Tibial nerve (tissue), 4 donors: ENCODE results near the gene NEU4. TPM values are rescaled to one million over a fixed set of nuclear protein-coding genes. Genes with fewer than 3 reads are reported as not detected.

Experiments used
- DNase-seq, 2 donors: peaks; one replicate each; pipeline ENCODE4 v3.0.0-alpha.2; 2019; ENCODE audit warnings: low spot score in 2 of 2
- H3K27ac ChIP-seq, 4 donors: fragments of 200-600 bp; sonication (generic) in 3 of 4; one replicate each; pipeline ENCODE4 v1.5.1; 2017 to 2019; ENCODE audit warnings: mild to moderate bottlenecking in 1 of 4
- H3K27me3 ChIP-seq, 2 donors: fragments of 200-600 bp; sonication (generic) in 1 of 2; one replicate each; pipeline versions ENCODE4 v1.5.1 to v1.6.0; 2017 to 2019
- H3K36me3 ChIP-seq, 3 donors: fragments of 200-600 bp; sonication (generic); one replicate each; pipeline ENCODE4 v1.5.1; 2018 to 2019
- H3K4me1 ChIP-seq, 4 donors: fragments of 200-600 bp; sonication (generic) in 3 of 4; one replicate each; pipeline ENCODE4 v1.5.1; 2017 to 2019
- H3K4me3 ChIP-seq, 4 donors: fragments of 200-600 bp; sonication (generic) in 3 of 4; one replicate each; pipeline ENCODE4 v1.5.1; 2017 to 2019; ENCODE audit warnings: mild to moderate bottlenecking in 1 of 4, moderate library complexity in 1 of 4
- H3K9me3 ChIP-seq, 4 donors: fragments of 200-600 bp; sonication (generic) in 3 of 4; one replicate each; pipeline ENCODE4 v1.5.1; 2017 to 2019
- CTCF ChIP-seq, 5 experiments: fragments of 200-600 bp in 3 of 5; fragments of 450-650 bp in 2 of 5; sonication (generic) in 3 of 5; IDR thresholded peaks; one replicate each; pipeline ENCODE4 v1.5.1; 2016 to 2019; ENCODE audit warnings: antibody characterized with exemption in 5 of 5, mild to moderate bottlenecking in 3 of 5, moderate library complexity in 2 of 5
- EP300 ChIP-seq, 2 donors: sonication (generic); formaldehyde crosslinking; IDR thresholded peaks; one replicate each; pipeline ENCODE4 v1.6.1; 2017; ENCODE audit warnings: antibody characterized with exemption in 2 of 2, mild to moderate bottlenecking in 1 of 2
- POLR2A ChIP-seq, 2 donors: fragments of 450-650 bp; IDR thresholded peaks; one replicate each; pipeline ENCODE4 v1.6.1; 2017; ENCODE audit warnings: antibody characterized with exemption in 2 of 2, mild to moderate bottlenecking in 2 of 2, moderate library complexity in 2 of 2
- WGBS, 2 donors: methylation state at CpG; one replicate each; pipeline ENCODE4 v1.1.5; 2018; 5-methylcytosine and 5-hydroxymethylcytosine counted together
- total RNA-seq, 4 donors: library from RNA; depleted of rRNA; stranded (reverse); fragments of >200 nt; gene quantifications; one replicate each; pipeline ENCODE4 v1.1.0, GENCODE V29; 2016

Gene NEU4
- total RNA-seq, 4 donors from 2014 or later, result 1.1 to 1.6 TPM; not detected in 2

GRCh38 chr2:241846406-241846805 is 37.4 kb downstream of the NEU4 start:
- DNase-seq, result no peak

GRCh38 chr2:241848761-241849615 is 40.0 kb downstream of the NEU4 start:
- H3K27ac ChIP-seq, result no peak overlapping the region
- H3K4me3 ChIP-seq, result no peak overlapping the region
- TF ChIP-seq POLR2A (IDR thresholded peaks at IDR 0.05) (no peak), CTCF (IDR thresholded peaks at IDR 0.05) (no peak), EP300 (IDR thresholded peaks at IDR 0.05) (no peak)
- peak in 1 of 2 donors; percentile 12 for DNase-seq
- H3K27me3 ChIP-seq, result peaks cover 0 to 3% of the 10 kb centered on the region in 2 donors
- H3K9me3 ChIP-seq, result no peaks in the 10 kb centered on the region
- peaks cover 0 to 23% (median 9%) of the 10 kb centered on the region in 4 donors for H3K4me1 ChIP-seq
- 85 to 91% methylated on average over 28 to 36 of the region's 39 CpGs for WGBS, 2 donors
- H3K36me3 ChIP-seq, result no peaks in the 10 kb centered on the region

More at GRCh38 chr2:241846406-241846805, 37.4 kb downstream of the NEU4 start:
- H3K27me3 ChIP-seq, result peaks cover 0 to 3% of the 10 kb centered on the region in 2 donors
- H3K4me3 ChIP-seq, result no peak overlapping the region
- H3K36me3 ChIP-seq, result no peaks in the 10 kb centered on the region
- 74 to 77% methylated on average over 22 of the region's 22 CpGs for WGBS, 2 donors
- H3K4me1 ChIP-seq, result peaks cover 0 to 33% (median 16%) of the 10 kb centered on the region in 4 donors
- H3K27ac ChIP-seq, result no peak overlapping the region
- TF ChIP-seq EP300 (IDR thresholded peaks at IDR 0.05) (no peak), CTCF (IDR thresholded peaks at IDR 0.05) (no peak), POLR2A (IDR thresholded peaks at IDR 0.05) (no peak)
- H3K9me3 ChIP-seq, result no peaks in the 10 kb centered on the region

- H3K4me1 ChIP-seq, result peaks cover 0 to 20% (median 3%) of the 10 kb centered on the region in 4 donors
- H3K27me3 ChIP-seq, result peaks cover 0 to 3% of the 10 kb centered on the region in 2 donors
- H3K9me3 ChIP-seq, result no peaks in the 10 kb centered on the region
- 87 to 92% methylated on average over 11 to 16 of the region's 16 CpGs for WGBS, 2 donors
- no peaks in the 10 kb centered on the region for H3K36me3 ChIP-seq
- DNase-seq, result no peak
- no peak overlapping the region for H3K27ac ChIP-seq
- no peak overlapping the region for H3K4me3 ChIP-seq
- TF ChIP-seq EP300 (IDR thresholded peaks at IDR 0.05) (no peak), POLR2A (IDR thresholded peaks at IDR 0.05) (no peak), CTCF (IDR thresholded peaks at IDR 0.05) (no peak)
Observed at GRCh38 chr2:241849616-241850543, 40.9 kb downstream of the NEU4 start.

GRCh38 chr2:241850544-241851324 is 41.7 kb downstream of the NEU4 start:
- Histone ChIP-seq H3K27me3 (no peaks in the 10 kb centered on the region), H3K36me3 (no peaks in the 10 kb centered on the region), H3K4me1 (peaks cover 0 to 12% (median 0%) of the 10 kb centered on the region in 4 donors), H3K9me3 (no peaks in the 10 kb centered on the region), H3K4me3 (no peak overlapping the region), H3K27ac (no peak overlapping the region)
- TF ChIP-seq CTCF (IDR thresholded peaks at IDR 0.05) (no peak), POLR2A (IDR thresholded peaks at IDR 0.05) (no peak), EP300 (IDR thresholded peaks at IDR 0.05) (no peak)
- WGBS, 2 donors, result 85% methylated on average over 20 to 21 of the region's 27 CpGs
- peak in 1 of 2 donors; percentile 12 for DNase-seq
